T-helper 22 cell (primary cell): Measurements from ENCODE around the gene LRBA.
"Not testable (repeated sequence)": the region's sequence is repeated elsewhere in the genome, so short reads cannot be mapped to it uniquely, and the experiment has no call there.

ENCODE experiments used
- DNase-seq: peaks from one replicate; pipeline ENCODE4 v3.0.0-alpha.2; 2020; ENCODE audit warnings: low read depth

Gene LRBA

GRCh38 chr4:150801833-150802232 is 213.3 kb downstream of the LRBA start:
- DNase-seq = no peak

- DNase-seq = no peak
Measured at GRCh38 chr4:150799207-150799606, 215.9 kb downstream of the LRBA start.

DNA sequence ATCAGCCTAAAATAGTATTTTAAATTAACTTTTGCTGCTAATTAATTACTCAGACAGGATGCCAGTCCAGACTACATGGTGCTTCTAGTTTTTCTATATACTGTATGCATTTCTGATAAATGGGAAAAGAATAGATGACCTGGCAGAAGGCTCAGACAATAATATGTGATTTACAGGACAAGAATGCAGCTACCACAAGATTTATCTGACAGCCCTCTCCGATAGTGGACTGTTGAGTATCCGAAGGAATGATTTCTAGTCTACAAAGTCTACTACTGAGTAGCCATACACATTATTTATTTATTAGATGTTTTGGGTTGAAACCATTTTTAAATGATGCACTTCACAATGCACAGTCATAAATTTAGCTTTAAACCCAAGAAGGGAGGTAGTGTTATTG is 220.4 kb downstream of the LRBA start:
- DNase-seq = no peak

DNA sequence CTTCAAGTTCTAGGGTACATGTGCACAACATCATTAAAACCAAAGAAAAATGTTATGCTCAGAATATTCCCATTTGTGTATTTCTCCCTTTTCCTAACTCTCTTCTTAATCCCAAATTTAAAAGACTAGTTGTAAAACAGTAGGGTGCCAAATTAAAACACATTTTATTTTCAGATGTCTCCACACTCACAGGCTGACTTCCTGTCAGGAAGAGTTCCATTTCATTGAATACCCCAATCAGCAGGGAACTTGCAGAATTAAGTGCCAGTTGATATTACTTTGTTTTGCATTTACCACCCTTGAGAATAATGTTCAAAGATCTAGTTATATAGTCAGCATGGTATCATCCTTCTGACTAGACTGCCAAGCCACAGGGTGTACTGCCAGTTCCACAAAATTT is 225.2 kb downstream of the LRBA start:
- no peak for DNase-seq

DNA sequence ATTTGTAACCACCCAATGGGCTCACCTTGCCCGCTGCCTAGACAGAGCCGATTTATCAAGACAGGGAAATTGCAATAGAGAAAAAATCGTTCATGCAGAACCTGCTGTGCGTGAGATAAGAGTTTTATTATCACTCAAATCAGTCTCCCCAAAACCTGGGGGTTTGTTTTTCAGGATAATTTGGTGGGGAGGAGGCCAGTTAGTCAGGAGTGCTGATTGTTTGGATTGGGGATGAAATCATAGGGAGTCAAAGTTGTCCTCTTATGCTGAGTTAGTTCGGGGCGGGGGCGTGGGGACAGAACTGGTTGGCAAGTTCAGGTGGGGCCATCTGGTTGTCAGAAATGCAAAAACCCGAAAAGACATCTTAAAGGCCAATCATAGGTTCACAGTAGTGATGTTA is 230.1 kb downstream of the LRBA start:
- DNase-seq = no peak

- no peak for DNase-seq
Measured at GRCh38 chr4:150784305-150784704, 230.8 kb downstream of the LRBA start.

DNA sequence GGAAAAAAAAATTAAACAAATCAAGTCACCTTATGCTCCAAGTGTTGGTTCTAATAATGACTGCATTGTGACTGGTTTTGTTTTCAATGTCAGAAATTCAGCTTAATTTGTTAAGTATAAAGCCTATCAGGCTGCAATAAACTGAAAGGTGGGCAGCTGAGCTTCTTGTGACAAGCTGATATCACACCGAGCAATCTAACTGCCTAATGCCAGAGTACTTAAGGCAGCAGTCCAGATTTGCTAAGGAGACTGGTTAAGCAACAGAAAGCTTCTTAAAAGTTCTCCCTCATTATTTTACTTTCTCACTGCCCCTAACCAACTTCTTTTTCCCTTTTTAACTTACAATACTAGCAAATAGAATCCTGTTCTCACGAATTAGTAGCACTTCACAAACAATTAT is 232.2 kb downstream of the LRBA start:
- no peak for DNase-seq

- no peak for DNase-seq
Measured at GRCh38 chr4:150782311-150782710, 232.8 kb downstream of the LRBA start.

DNA sequence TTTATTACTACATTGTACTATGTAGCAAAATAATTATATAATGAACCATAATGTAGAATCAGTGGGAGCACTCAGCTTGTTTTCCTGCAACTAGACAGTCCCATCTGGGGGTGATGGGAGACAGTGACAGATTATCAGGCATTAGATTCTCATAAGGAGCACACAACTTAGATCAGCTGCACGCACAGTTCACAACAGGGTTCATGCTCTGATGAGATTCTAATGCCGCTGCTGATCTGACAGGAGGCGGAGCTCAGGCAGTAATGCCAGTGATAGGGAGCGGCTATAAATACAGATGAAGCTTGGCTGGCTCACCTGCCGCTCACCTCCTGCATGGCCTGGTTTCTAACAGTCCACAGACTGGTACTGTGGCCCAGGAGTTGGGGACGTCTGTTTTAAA is 233.9 kb downstream of the LRBA start:
- no peak for DNase-seq

GRCh38 chr4:150779707-150780106 is 235.4 kb downstream of the LRBA start:
- no peak for DNase-seq

GRCh38 chr4:150773729-150774449 is 241.2 kb downstream of the LRBA start:
- DNase-seq = no peak

DNA sequence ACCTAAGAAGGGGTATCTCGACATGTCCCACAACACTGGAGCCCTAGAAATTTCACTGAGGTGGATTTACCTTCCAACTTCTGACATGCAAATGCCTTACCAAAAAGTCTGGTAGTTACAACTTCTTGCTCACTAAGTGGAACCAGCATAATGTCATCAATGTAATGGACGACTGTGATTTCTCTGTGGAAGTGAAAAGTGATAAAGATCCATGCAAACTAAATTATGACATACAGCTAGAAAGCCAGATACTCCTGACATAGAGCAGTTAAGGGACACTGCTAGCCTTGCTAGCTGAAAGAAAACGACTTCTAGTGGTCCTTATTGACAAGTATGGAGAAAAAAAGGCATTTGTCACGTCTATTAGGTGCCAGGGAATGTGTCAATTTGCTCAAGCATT is 242.1 kb downstream of the LRBA start:
- no peak for DNase-seq

GRCh38 chr4:150771382-150771781 is 243.7 kb downstream of the LRBA start:
- DNase-seq = no peak

DNA sequence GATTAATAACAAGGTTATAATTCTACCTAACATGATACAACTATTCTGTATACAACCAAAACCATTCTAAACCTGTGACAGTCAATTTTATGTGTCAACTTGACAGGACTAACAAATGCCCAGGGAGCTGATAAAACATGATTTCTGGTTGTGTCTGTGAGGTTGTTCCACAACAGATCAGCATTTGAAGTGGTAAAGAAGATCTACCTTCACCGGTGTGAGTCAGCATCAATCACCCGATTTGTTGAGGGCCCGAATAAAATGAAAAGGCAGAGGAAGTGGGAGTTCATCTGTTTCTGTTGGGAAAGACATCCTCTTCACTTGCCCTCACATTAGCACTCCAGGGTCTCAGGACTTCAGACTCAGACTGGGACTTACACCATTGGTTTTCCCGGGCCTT is 245.2 kb downstream of the LRBA start:
- DNase-seq = no peak

DNA sequence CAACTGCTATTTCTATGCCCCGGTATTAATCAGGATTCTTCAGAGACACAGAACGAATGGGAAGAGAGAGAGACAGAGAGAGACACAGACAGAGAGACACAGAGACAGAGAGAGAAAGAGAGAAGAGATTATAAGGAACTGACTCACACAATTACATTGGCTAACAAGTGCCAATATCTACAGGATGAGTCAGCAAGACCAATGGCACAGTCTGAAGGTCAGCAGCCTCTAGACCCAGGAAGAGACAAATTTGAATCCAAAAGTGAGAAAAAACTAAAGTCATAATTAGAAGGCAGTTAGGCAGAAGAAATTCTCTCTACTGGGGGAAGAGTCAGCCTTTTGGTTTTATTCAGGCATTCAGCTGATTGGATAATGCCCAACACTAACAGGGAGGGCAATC is 245.8 kb downstream of the LRBA start:
- DNase-seq = no peak

- no peak for DNase-seq
Measured at GRCh38 chr4:150768497-150768896, 246.6 kb downstream of the LRBA start.

DNA sequence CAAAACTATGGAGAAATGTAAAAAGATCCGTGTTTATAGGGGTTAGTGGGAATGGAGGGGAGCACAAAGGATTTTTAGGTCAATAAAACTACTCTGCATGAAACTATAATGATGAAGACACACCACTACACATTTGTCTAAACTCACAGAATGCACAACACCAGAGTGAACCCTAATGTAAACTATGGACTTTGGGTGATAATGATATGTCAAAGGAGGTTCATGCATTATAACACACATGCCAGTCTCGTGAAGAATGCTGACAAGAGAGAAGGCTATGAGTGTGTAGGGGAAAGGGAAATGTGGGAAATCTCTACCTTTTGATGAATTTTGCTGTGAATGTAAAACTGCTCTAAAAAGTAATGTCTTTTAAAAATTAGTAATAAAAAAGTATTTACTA is 249.9 kb downstream of the LRBA start:
- DNase-seq = no peak

DNA sequence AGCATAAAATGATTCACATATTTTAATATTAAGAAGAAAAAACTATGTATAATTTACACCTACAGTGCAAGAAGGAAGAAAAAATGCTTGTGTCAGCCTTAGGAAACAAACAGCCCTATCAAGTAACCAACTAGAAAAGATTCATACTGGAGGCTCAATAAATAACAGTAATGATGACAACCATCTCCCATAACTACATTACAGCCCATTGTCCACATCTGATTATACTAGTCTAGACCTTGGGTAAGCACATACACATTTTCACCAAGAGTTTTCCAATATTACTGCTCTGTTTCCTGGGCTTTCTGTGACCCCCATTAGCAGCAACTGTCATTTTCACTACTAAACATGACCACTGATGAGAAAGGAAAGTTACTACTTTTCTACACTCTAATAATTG is 263.4 kb downstream of the LRBA start:
- no peak for DNase-seq

GRCh38 chr4:150750824-150751223 is 264.3 kb downstream of the LRBA start:
- DNase-seq = no peak

DNA sequence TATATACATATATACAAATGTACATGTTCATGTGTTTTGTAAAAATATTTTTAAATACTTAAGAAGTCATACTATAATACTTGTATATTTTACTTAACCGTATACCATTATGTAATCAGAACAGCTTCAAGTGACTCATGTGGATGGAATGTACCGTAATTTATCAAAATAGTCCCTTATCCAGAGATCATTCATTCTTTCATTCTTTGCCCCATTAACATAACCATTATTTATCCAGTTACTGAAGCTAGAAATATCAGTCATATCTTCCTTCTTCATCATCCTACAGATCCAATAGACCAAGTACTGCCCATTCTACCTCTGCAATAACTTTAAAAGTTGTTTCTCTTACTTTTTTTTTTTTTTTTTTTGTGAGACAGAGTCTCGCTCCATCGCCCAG is 268.9 kb downstream of the LRBA start:
- no peak for DNase-seq

GRCh38 chr4:150744570-150744969 is 270.5 kb downstream of the LRBA start:
- no peak for DNase-seq

DNA sequence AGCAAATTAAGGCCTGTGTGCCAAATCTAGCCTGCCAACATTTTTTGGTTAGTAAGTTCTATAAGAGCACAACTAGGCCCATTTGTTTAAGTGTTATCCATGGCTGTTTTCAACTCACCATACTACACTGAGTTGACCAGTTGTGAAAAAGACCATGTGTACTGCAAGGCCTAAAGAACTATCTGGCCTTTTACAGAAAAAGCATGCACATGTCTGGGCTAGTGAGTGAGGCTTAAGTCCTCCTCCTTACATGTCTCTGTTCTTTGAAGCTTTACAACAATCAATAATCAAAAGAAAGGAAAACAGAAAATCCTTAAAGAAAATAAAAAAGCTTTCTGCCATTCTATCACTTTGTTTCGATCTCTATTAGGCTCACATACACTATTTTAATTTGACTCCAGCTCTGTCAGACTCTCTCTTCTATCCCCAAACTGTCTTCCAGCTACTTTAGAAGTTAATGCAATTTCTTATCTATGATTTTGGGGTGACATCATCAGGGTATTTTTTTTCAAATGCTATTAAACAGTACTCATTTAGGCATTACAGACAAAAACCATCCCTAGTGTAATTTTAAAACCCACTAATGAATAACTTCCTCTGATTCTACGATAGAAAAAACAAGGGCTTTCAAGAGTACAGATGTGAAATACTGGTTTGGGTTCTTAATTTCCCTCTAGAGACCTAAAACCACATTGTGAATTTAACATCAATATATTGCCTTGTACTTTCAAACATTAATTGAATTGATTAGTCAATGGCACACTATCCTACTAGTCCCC is 271.3 kb downstream of the LRBA start:
- no peak for DNase-seq

GRCh38 chr4:150742930-150743329 is 272.2 kb downstream of the LRBA start:
- DNase-seq = not testable (repeated sequence)

- no peak for DNase-seq
Measured at GRCh38 chr4:150739591-150739990, 275.5 kb downstream of the LRBA start.
